Liver (tissue), 9 donors: ENCODE measurements around the gene TST. TPM values are rescaled to one million over a fixed set of nuclear protein-coding genes. Genes with fewer than 3 reads are reported as not detected.

Source experiments
- DNase-seq: peaks from one replicate; pipeline ENCODE4 v3.0.0-alpha.2; 2017; ENCODE audit warnings: low spot score
- H3K27ac ChIP-seq, 2 donors: one replicate each; pipeline ENCODE4 v1.7.0; 2013; ENCODE audit warnings: inconsistent platforms in 2 of 2, low read length in 2 of 2, control low read depth in 1 of 2, low read depth in 1 of 2, mild to moderate bottlenecking in 1 of 2
- H3K27me3 ChIP-seq, 4 donors: one replicate each; pipeline versions ENCODE4 v1.6.1 to v1.7.0; 2013; ENCODE audit warnings: low read length in 3 of 4, inconsistent platforms in 1 of 4, mild to moderate bottlenecking in 1 of 4, moderate library complexity in 1 of 4; ENCODE audit not compliant: control insufficient read depth in 4 of 4, insufficient read depth in 4 of 4
- H3K36me3 ChIP-seq, 4 donors: one replicate each; pipeline versions ENCODE4 v1.6.1 to v1.7.0; 2013; ENCODE audit warnings: low read length in 3 of 4, mild to moderate bottlenecking in 3 of 4, low read depth in 1 of 4, moderate library complexity in 1 of 4; ENCODE audit not compliant: control insufficient read depth in 4 of 4, insufficient read depth in 3 of 4
- H3K4me1 ChIP-seq, 4 donors: one replicate each; pipeline versions ENCODE4 v1.6.1 to v1.7.0; 2013; ENCODE audit warnings: low read length in 3 of 4, mild to moderate bottlenecking in 3 of 4, moderate library complexity in 1 of 4; ENCODE audit not compliant: control insufficient read depth in 4 of 4, insufficient read depth in 4 of 4
- H3K4me3 ChIP-seq, 3 donors: one replicate each; pipeline versions ENCODE4 v1.6.1 to v1.7.0; 2013; ENCODE audit warnings: low read length in 3 of 3, control low read depth in 1 of 3, low read depth in 1 of 3, mild to moderate bottlenecking in 1 of 3
- H3K9ac ChIP-seq, 2 donors: one replicate each; pipeline ENCODE4 v1.7.0; 2013; ENCODE audit warnings: low read length in 2 of 2, mild to moderate bottlenecking in 2 of 2, moderate library complexity in 2 of 2, control low read depth in 1 of 2, low read depth in 1 of 2
- H3K9me3 ChIP-seq, 4 donors: one replicate each; pipeline versions ENCODE4 v1.6.1 to v1.7.0; 2013; ENCODE audit warnings: low read length in 3 of 4; ENCODE audit not compliant: control insufficient read depth in 4 of 4
- ATF3 ChIP-seq: IDR thresholded peaks from 2 replicates; pipeline ENCODE4 v1.6.1; 2016; ENCODE audit warnings: antibody characterized with exemption
- CTCF ChIP-seq: fragments of 150-350 bp; IDR thresholded peaks from 2 replicates; pipeline ENCODE4 v1.5.1; 2017; ENCODE audit warnings: improper control_type of control experiment, low read depth, low read length; ENCODE audit not compliant: missing input control
- EGR1 ChIP-seq, 2 donors: IDR thresholded peaks; 2 replicates each; pipeline ENCODE4 v1.6.1; 2016 to 2018; ENCODE audit warnings: antibody characterized with exemption in 2 of 2, low read depth in 2 of 2
- FOXA1 ChIP-seq: IDR thresholded peaks from 2 replicates; pipeline ENCODE4 v1.6.1; 2016; ENCODE audit warnings: antibody characterized with exemption
- FOXA2 ChIP-seq: IDR thresholded peaks from 2 replicates; pipeline ENCODE4 v1.6.1; 2016; ENCODE audit warnings: antibody characterized with exemption
- GABPA ChIP-seq, 2 donors: IDR thresholded peaks in 1 of 2; conservative IDR thresholded peaks in 1 of 2; 2 replicates each; pipeline ENCODE4 v1.6.1; 2016; ENCODE audit warnings: antibody characterized with exemption in 2 of 2, mild to moderate bottlenecking in 1 of 2, moderate library complexity in 1 of 2
- HNF4A ChIP-seq, 2 donors: conservative IDR thresholded peaks; 2 replicates each; pipeline ENCODE4 v1.6.1; 2016; ENCODE audit warnings: antibody characterized with exemption in 2 of 2, mild to moderate bottlenecking in 2 of 2
- MAX ChIP-seq: IDR thresholded peaks from 2 replicates; pipeline ENCODE4 v1.6.1; 2016; ENCODE audit warnings: antibody characterized with exemption
- NR2F2 ChIP-seq: IDR thresholded peaks from 2 replicates; pipeline ENCODE4 v1.6.1; 2016; ENCODE audit warnings: antibody characterized with exemption
- RAD21 ChIP-seq, 2 donors: IDR thresholded peaks; 2 replicates each; pipeline ENCODE4 v1.6.1; 2016; ENCODE audit warnings: antibody characterized with exemption in 2 of 2, mild to moderate bottlenecking in 2 of 2
- SP1 ChIP-seq: IDR thresholded peaks from 2 replicates; pipeline ENCODE4 v1.6.1; 2018; ENCODE audit warnings: antibody characterized with exemption, mild to moderate bottlenecking
- TAF1 ChIP-seq: conservative IDR thresholded peaks from 2 replicates; pipeline ENCODE4 v1.6.1; 2016; ENCODE audit warnings: antibody characterized with exemption, mild to moderate bottlenecking
- YY1 ChIP-seq: IDR thresholded peaks from 2 replicates; pipeline ENCODE4 v1.6.1; 2016; ENCODE audit warnings: antibody characterized with exemption, mild to moderate bottlenecking
- WGBS: extraction: QIAGEN DNeasy Blood & Tissue Kit; methylation state at CpG from one replicate; pipeline ENCODE4 v1.1.7; 2013; 5-methylcytosine and 5-hydroxymethylcytosine counted together
- polyA plus RNA-seq, 2 donors: library from polyadenylated mRNA; stranded (reverse) in 1 of 2; unstranded in 1 of 2; fragments of 200-250 nt in 1 of 2; fragments of >200 nt in 1 of 2; fragmentation: Nextera tagmentation in 1 of 2; extraction: Ambion mirVana in 1 of 2; gene quantifications; one replicate each; pipeline versions ENCODE4 v1.2.1 to v1.2.3, GENCODE V29; 2013 to 2015
- total RNA-seq, 2 donors: library from RNA; depleted of rRNA; stranded (reverse); fragments of >200 nt; gene quantifications; one replicate each; pipeline ENCODE4 v1.2.3, GENCODE V29; 2014
- TF ChIP-seq, protein P1 (sequence below): IDR thresholded peaks from 2 replicates; pipeline ENCODE4 v1.6.1; 2016; ENCODE audit warnings: antibody characterized with exemption, mild to moderate bottlenecking
- TF ChIP-seq, protein P2 (sequence below): IDR thresholded peaks from 2 replicates; pipeline ENCODE4 v1.6.1; 2016; ENCODE audit warnings: antibody characterized with exemption
- donor health status: healthy.
- donor health status: healthy.
- donor health status: healthy.
- donor health status: healthy.
- donor health status: healthy.

TST gene
- total and polyA plus RNA-seq, 4 donors, result 186 to 404 (median 292) TPM

GRCh38 chr22:36968249-36968964, 50.8 kb downstream of the TST start:
- WGBS, result 89% methylated on average over 5 of the region's 5 CpGs
- DNase-seq, result no peak
- Histone ChIP-seq H3K4me1 (no peaks in the 10 kb centered on the region), H3K9ac (no peak overlapping the region), H3K27ac (no peak overlapping the region), H3K4me3 (no peak overlapping the region), H3K27me3 (no peaks in the 10 kb centered on the region), H3K36me3 (no peaks in the 10 kb centered on the region), H3K9me3 (no peaks in the 10 kb centered on the region)
- TF ChIP-seq EGR1 (IDR thresholded peaks at IDR 0.05; ENCODE audit: low read depth in 2 of 2) (no peak), FOXA2 (no peak), HNF4A (conservative IDR thresholded peaks at IDR 0.05) (no peak), RAD21 (IDR thresholded peaks at IDR 0.05) (no peak), TAF1 (no peak), GABPA (IDR thresholded peaks at IDR 0.05 in 1 of 2, conservative IDR thresholded peaks at IDR 0.05 in 1 of 2) (no peak), MAX (no peak), NR2F2 (no peak), ATF3 (no peak)

- H3K4me1 ChIP-seq, result no peaks in the 10 kb centered on the region
- H3K9me3 ChIP-seq, result no peaks in the 10 kb centered on the region
- no peak overlapping the region for H3K4me3 ChIP-seq
- H3K27ac ChIP-seq, result no peak overlapping the region
- no peak for DNase-seq
- H3K9ac ChIP-seq, result no peak overlapping the region
- no peak for TF ChIP-seq NR2F2
- TF ChIP-seq SP1, result no peak
- TF ChIP-seq TAF1, result no peak
- TF ChIP-seq YY1, result no peak
- TF ChIP-seq CTCF, result no peak
- TF ChIP-seq FOXA1, result no peak
- no peak for TF ChIP-seq FOXA2
- TF ChIP-seq, protein P1, sequence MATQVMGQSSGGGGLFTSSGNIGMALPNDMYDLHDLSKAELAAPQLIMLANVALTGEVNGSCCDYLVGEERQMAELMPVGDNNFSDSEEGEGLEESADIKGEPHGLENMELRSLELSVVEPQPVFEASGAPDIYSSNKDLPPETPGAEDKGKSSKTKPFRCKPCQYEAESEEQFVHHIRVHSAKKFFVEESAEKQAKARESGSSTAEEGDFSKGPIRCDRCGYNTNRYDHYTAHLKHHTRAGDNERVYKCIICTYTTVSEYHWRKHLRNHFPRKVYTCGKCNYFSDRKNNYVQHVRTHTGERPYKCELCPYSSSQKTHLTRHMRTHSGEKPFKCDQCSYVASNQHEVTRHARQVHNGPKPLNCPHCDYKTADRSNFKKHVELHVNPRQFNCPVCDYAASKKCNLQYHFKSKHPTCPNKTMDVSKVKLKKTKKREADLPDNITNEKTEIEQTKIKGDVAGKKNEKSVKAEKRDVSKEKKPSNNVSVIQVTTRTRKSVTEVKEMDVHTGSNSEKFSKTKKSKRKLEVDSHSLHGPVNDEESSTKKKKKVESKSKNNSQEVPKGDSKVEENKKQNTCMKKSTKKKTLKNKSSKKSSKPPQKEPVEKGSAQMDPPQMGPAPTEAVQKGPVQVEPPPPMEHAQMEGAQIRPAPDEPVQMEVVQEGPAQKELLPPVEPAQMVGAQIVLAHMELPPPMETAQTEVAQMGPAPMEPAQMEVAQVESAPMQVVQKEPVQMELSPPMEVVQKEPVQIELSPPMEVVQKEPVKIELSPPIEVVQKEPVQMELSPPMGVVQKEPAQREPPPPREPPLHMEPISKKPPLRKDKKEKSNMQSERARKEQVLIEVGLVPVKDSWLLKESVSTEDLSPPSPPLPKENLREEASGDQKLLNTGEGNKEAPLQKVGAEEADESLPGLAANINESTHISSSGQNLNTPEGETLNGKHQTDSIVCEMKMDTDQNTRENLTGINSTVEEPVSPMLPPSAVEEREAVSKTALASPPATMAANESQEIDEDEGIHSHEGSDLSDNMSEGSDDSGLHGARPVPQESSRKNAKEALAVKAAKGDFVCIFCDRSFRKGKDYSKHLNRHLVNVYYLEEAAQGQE, result no peak
- TF ChIP-seq, protein P2, sequence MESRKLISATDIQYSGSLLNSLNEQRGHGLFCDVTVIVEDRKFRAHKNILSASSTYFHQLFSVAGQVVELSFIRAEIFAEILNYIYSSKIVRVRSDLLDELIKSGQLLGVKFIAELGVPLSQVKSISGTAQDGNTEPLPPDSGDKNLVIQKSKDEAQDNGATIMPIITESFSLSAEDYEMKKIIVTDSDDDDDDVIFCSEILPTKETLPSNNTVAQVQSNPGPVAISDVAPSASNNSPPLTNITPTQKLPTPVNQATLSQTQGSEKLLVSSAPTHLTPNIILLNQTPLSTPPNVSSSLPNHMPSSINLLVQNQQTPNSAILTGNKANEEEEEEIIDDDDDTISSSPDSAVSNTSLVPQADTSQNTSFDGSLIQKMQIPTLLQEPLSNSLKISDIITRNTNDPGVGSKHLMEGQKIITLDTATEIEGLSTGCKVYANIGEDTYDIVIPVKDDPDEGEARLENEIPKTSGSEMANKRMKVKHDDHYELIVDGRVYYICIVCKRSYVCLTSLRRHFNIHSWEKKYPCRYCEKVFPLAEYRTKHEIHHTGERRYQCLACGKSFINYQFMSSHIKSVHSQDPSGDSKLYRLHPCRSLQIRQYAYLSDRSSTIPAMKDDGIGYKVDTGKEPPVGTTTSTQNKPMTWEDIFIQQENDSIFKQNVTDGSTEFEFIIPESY, result no peak
- WGBS, result 86% methylated on average over 11 of the region's 11 CpGs
- H3K36me3 ChIP-seq, result no peaks in the 10 kb centered on the region
- H3K27me3 ChIP-seq, result no peaks in the 10 kb centered on the region
Observed at GRCh38 chr22:36966851-36967540, 52.3 kb downstream of the TST start.
